ES-I3 (cell line): Measurements from ENCODE around the gene DLGAP1.

ENCODE experiments used
- H3K36me3 ChIP-seq: 2 replicates; pipeline ENCODE4 v1.6.1; 2013; ENCODE audit warnings: mild to moderate bottlenecking, low read length, control low read depth, moderate library complexity; ENCODE audit not compliant: insufficient read depth
- H3K4me1 ChIP-seq: 2 replicates; pipeline ENCODE4 v1.6.1; 2013; ENCODE audit warnings: mild to moderate bottlenecking, control low read depth, low read length; ENCODE audit not compliant: insufficient read depth
- H3K9ac ChIP-seq: 2 replicates; pipeline ENCODE4 v1.6.1; 2013; ENCODE audit warnings: low read depth, mild to moderate bottlenecking, low read length, moderate library complexity
- H3K9me3 ChIP-seq: 2 replicates; pipeline ENCODE4 v1.6.1; 2013; ENCODE audit warnings: mild to moderate bottlenecking, low read length, moderate library complexity; ENCODE audit not compliant: control insufficient read depth, insufficient read depth

DLGAP1 gene

GRCh38 chr18:3794537-3795348 lies 660.4 kb downstream of the DLGAP1 start:
- Histone ChIP-seq H3K36me3 (no peaks in the 10 kb centered on the region), H3K9me3 (no peaks in the 10 kb centered on the region), H3K4me1 (peaks cover 6% of the 10 kb centered on the region), H3K9ac (no peak overlapping the region)

GRCh38 chr18:3793545-3793944 lies 661.6 kb downstream of the DLGAP1 start:
- Histone ChIP-seq H3K9ac (no peak overlapping the region), H3K36me3 (no peaks in the 10 kb centered on the region), H3K4me1 (peaks cover 6% of the 10 kb centered on the region), H3K9me3 (no peaks in the 10 kb centered on the region)

- H3K9ac ChIP-seq = no peak overlapping the region
- no peaks in the 10 kb centered on the region for H3K9me3 ChIP-seq
- no peaks in the 10 kb centered on the region for H3K36me3 ChIP-seq
- H3K4me1 ChIP-seq = peaks cover 6% of the 10 kb centered on the region
Measured at GRCh38 chr18:3793111-3793510, 662.0 kb downstream of the DLGAP1 start.

- Histone ChIP-seq H3K4me1 (peaks cover 6% of the 10 kb centered on the region), H3K36me3 (no peaks in the 10 kb centered on the region)
Measured at GRCh38 chr18:3792711-3793110, 662.4 kb downstream of the DLGAP1 start.

GRCh38 chr18:3791238-3791637 lies 663.9 kb downstream of the DLGAP1 start:
- H3K36me3 ChIP-seq = no peaks in the 10 kb centered on the region
- no peaks in the 10 kb centered on the region for H3K9me3 ChIP-seq
- H3K4me1 ChIP-seq = peaks cover 6% of the 10 kb centered on the region

More at GRCh38 chr18:3792711-3793110, 662.4 kb downstream of the DLGAP1 start:
- Histone ChIP-seq H3K9me3 (no peaks in the 10 kb centered on the region), H3K9ac (no peak overlapping the region)

GRCh38 chr18:3790703-3791102 lies 664.4 kb downstream of the DLGAP1 start:
- Histone ChIP-seq H3K36me3 (no peaks in the 10 kb centered on the region), H3K9me3 (no peaks in the 10 kb centered on the region), H3K9ac (no peak overlapping the region), H3K4me1 (peaks cover 6% of the 10 kb centered on the region)

More at GRCh38 chr18:3791238-3791637, 663.9 kb downstream of the DLGAP1 start:
- H3K9ac ChIP-seq = no peak overlapping the region

GRCh38 chr18:3789525-3789924 lies 665.6 kb downstream of the DLGAP1 start:
- H3K9ac ChIP-seq = no peak overlapping the region
- H3K9me3 ChIP-seq = no peaks in the 10 kb centered on the region
- 0 out of 2 replicates have a peak, but pooled peaks cover under 1% of the 10 kb centered on the region for H3K4me1 ChIP-seq
- no peaks in the 10 kb centered on the region for H3K36me3 ChIP-seq

GRCh38 chr18:3784949-3785348 lies 670.2 kb downstream of the DLGAP1 start:
- Histone ChIP-seq H3K4me1 (no peaks in the 10 kb centered on the region), H3K9me3 (no peaks in the 10 kb centered on the region), H3K36me3 (no peaks in the 10 kb centered on the region), H3K9ac (no peak overlapping the region)

GRCh38 chr18:3782901-3783300 lies 672.2 kb downstream of the DLGAP1 start:
- Histone ChIP-seq H3K9ac (no peak overlapping the region), H3K4me1 (no peaks in the 10 kb centered on the region), H3K36me3 (no peaks in the 10 kb centered on the region), H3K9me3 (no peaks in the 10 kb centered on the region; the same call in 1 of the 2 replicates)

- no peaks in the 10 kb centered on the region; the same call in 1 of the 2 replicates for H3K36me3 ChIP-seq
- H3K9ac ChIP-seq = no peak overlapping the region
- no peaks in the 10 kb centered on the region; the same call in 1 of the 2 replicates for H3K9me3 ChIP-seq
- H3K4me1 ChIP-seq = peaks cover 6% of the 10 kb centered on the region
Measured at GRCh38 chr18:3777719-3778118, 677.4 kb downstream of the DLGAP1 start.

GRCh38 chr18:3777122-3777521 lies 678.0 kb downstream of the DLGAP1 start:
- Histone ChIP-seq H3K9ac (no peak overlapping the region), H3K9me3 (no peaks in the 10 kb centered on the region; the same call in 1 of the 2 replicates), H3K36me3 (no peaks in the 10 kb centered on the region; the same call in 1 of the 2 replicates), H3K4me1 (peaks cover 6% of the 10 kb centered on the region)

- Histone ChIP-seq H3K9ac (no peak overlapping the region), H3K9me3 (no peaks in the 10 kb centered on the region; the same call in 1 of the 2 replicates), H3K4me1 (peaks cover 6% of the 10 kb centered on the region), H3K36me3 (no peaks in the 10 kb centered on the region; the same call in 1 of the 2 replicates)
Measured at GRCh38 chr18:3775996-3776395, 679.1 kb downstream of the DLGAP1 start.

- Histone ChIP-seq H3K9me3 (no peaks in the 10 kb centered on the region), H3K9ac (no peak overlapping the region), H3K4me1 (peaks cover 6% of the 10 kb centered on the region), H3K36me3 (no peaks in the 10 kb centered on the region; the same call in 1 of the 2 replicates)
Measured at GRCh38 chr18:3773303-3773702, 681.8 kb downstream of the DLGAP1 start.

- Histone ChIP-seq H3K9ac (peak overlapping the region; percentile 48), H3K36me3 (no peaks in the 10 kb centered on the region; the same call in 1 of the 2 replicates), H3K4me1 (peaks cover 6% of the 10 kb centered on the region), H3K9me3 (peaks cover 3% of the 10 kb centered on the region)
Measured at GRCh38 chr18:3771121-3771971, 683.8 kb downstream of the DLGAP1 start.
